IMR-90 (cell line): Measurements from ENCODE around the gene P4HA3. TPM values are rescaled to one million over a fixed set of nuclear protein-coding genes. Genes with fewer than 3 reads are reported as not detected.

Experiments
- ATAC-seq: fragments of 200-7000 bp; cut with Tn5 transposase; 2 replicates; pipeline ENCODE4 v1.9.1; 2020; ENCODE audit warnings: low read depth, mild to moderate bottlenecking, moderate library complexity
- BruUV-seq: library from RNA; stranded (reverse); fragments of 400-500 nt; replicated peaks from 2 replicates; lab custom pipeline; 2021; lab: Mats Ljungman, UMichigan
- CTCF ChIA-PET: fragments of 300-600 bp; formaldehyde crosslinking; extraction: SDS; loops from one replicate; lab custom pipeline; 2021; ENCODE audit warnings: antibody characterized with exemption; lab: Yijun Ruan, JAX
- POLR2A ChIA-PET: fragments of 300-600 bp; sonication (Branson Sonifier 250); formaldehyde crosslinking; loops from one replicate; lab custom pipeline; 2022; ENCODE audit warnings: antibody characterized with exemption; ENCODE audit not compliant: unreplicated experiment; lab: Charles Lee
- DNase-seq: peaks from one replicate; pipeline ENCODE4 v3.0.0; 2013
- H2AFZ ChIP-seq: replicated peaks from 2 replicates; pipeline ENCODE3; 2013; ENCODE audit warnings: low read length, mild to moderate bottlenecking; ENCODE audit not compliant: poor library complexity
- H2AK5ac ChIP-seq: 2 replicates; pipeline ENCODE4 v1.6.1; 2013; ENCODE audit warnings: low read depth, low read length, inconsistent platforms
- H2AK9ac ChIP-seq: replicated peaks from 2 replicates; pipeline ENCODE3; 2013; ENCODE audit warnings: mild to moderate bottlenecking, low read depth, low read length, moderate library complexity; ENCODE audit not compliant: poor library complexity
- H2BK120ac ChIP-seq: 2 replicates; pipeline ENCODE4 v1.6.1; 2013; ENCODE audit warnings: low read depth, low read length, inconsistent platforms
- H2BK15ac ChIP-seq: 3 replicates; pipeline ENCODE4 v1.6.1; 2013; ENCODE audit warnings: low read depth, low read length, inconsistent platforms
- H2BK20ac ChIP-seq: 2 replicates; pipeline ENCODE4 v1.6.1; 2013; ENCODE audit warnings: low read depth, mild to moderate bottlenecking, inconsistent platforms, low read length, moderate library complexity
- H2BK5ac ChIP-seq: 2 replicates; pipeline ENCODE4 v1.6.1; 2013; ENCODE audit warnings: mild to moderate bottlenecking, low read depth, low read length, inconsistent platforms; ENCODE audit not compliant: poor library complexity, severe bottlenecking
- H3K14ac ChIP-seq: replicated peaks from 2 replicates; pipeline ENCODE4 v1.6.1; 2013; ENCODE audit warnings: low read depth, low read length, inconsistent platforms
- H3K18ac ChIP-seq: 2 replicates; pipeline ENCODE4 v1.6.1; 2013; ENCODE audit warnings: low read depth, low read length, control low read depth
- H3K23ac ChIP-seq: 2 replicates; pipeline ENCODE4 v1.6.1; 2013; ENCODE audit warnings: low read depth, low read length, inconsistent platforms
- H3K27ac ChIP-seq: 2 replicates; pipeline ENCODE4 v1.5.1; 2013; ENCODE audit warnings: mild to moderate bottlenecking, control low read depth, low read length; ENCODE audit not compliant: insufficient read depth
- H3K27me3 ChIP-seq: 2 replicates; pipeline ENCODE4 v1.6.1; 2013; ENCODE audit warnings: low read length; ENCODE audit not compliant: control insufficient read depth, insufficient read depth
- H3K36me3 ChIP-seq: 2 replicates; pipeline ENCODE4 v1.6.1; 2013; ENCODE audit warnings: low read length, mixed read lengths; ENCODE audit not compliant: control insufficient read depth, insufficient read depth
- H3K4ac ChIP-seq: 2 replicates; pipeline ENCODE4 v1.6.1; 2013; ENCODE audit warnings: low read depth, low read length, inconsistent platforms
- H3K4me1 ChIP-seq: 2 replicates; pipeline ENCODE4 v1.6.1; 2013; ENCODE audit warnings: low read length, mixed read lengths; ENCODE audit not compliant: control insufficient read depth, insufficient read depth
- H3K4me2 ChIP-seq: 2 replicates; pipeline ENCODE4 v1.6.1; 2013; ENCODE audit warnings: low read depth, mild to moderate bottlenecking, control low read depth, low read length, moderate library complexity
- H3K4me3 ChIP-seq: 2 replicates; pipeline ENCODE4 v1.5.1; 2013; ENCODE audit warnings: low read depth, mild to moderate bottlenecking, control low read depth, low read length, moderate library complexity; ENCODE audit not compliant: insufficient read depth
- H3K56ac ChIP-seq: 2 replicates; pipeline ENCODE4 v1.6.1; 2013; ENCODE audit warnings: low read length, inconsistent platforms; ENCODE audit not compliant: insufficient read depth; ENCODE audit errors: extremely low read depth
- H3K79me1 ChIP-seq, 2 experiments: 2 replicates each; pipeline ENCODE4 v1.6.1; 2013; ENCODE audit warnings: low read length in 2 of 2, inconsistent platforms in 1 of 2, low read depth in 1 of 2
- H3K9ac ChIP-seq: 2 replicates; pipeline ENCODE4 v1.6.1; 2013; ENCODE audit warnings: low read depth, low read length, control low read depth
- H3K9me1 ChIP-seq: 2 replicates; pipeline ENCODE4 v1.6.1; 2013; ENCODE audit warnings: low read length, inconsistent platforms; ENCODE audit not compliant: insufficient read depth
- H3K9me3 ChIP-seq: 2 replicates; pipeline ENCODE4 v1.6.1; 2013; ENCODE audit warnings: low read length; ENCODE audit not compliant: control insufficient read depth, insufficient read depth
- H4K20me1 ChIP-seq: 2 replicates; pipeline ENCODE4 v1.6.1; 2013; ENCODE audit warnings: low read length, inconsistent platforms; ENCODE audit not compliant: insufficient read depth
- H4K5ac ChIP-seq: 2 replicates; pipeline ENCODE4 v1.6.1; 2013; ENCODE audit warnings: mild to moderate bottlenecking, low read depth, low read length, control low read depth
- H4K8ac ChIP-seq, 2 experiments: 2 replicates each; pipeline ENCODE4 v1.6.1; 2013; ENCODE audit warnings: low read depth in 2 of 2, low read length in 2 of 2, control low read depth in 1 of 2, inconsistent platforms in 1 of 2
- H4K91ac ChIP-seq: 2 replicates; pipeline ENCODE4 v1.6.1; 2013; ENCODE audit warnings: low read depth, low read length, inconsistent platforms; ENCODE audit not compliant: insufficient read depth
- FOS ChIP-seq: fragments of 150-350 bp; IDR thresholded peaks from 2 replicates; pipeline ENCODE4 v1.6.1; 2016; ENCODE audit warnings: low read depth, low read length
- MAFK ChIP-seq: IDR thresholded peaks from 2 replicates; pipeline ENCODE4 v1.6.1; 2012; ENCODE audit warnings: low read depth, low read length, improper control_type of control experiment
- RCOR1 ChIP-seq: IDR thresholded peaks from 2 replicates; pipeline ENCODE4 v1.6.1; 2012; ENCODE audit warnings: mild to moderate bottlenecking, low read length, improper control_type of control experiment; ENCODE audit not compliant: insufficient replicate concordance
- dilution Hi-C: fragments of 300-500 bp; cut with HindIII; formaldehyde crosslinking; loops from one replicate; pipeline ENCODE4 v1.14.3; 2018; ENCODE audit warnings: low sequenced_read_pairs; ENCODE audit not compliant: unreplicated experiment
- in situ Hi-C: fragments of 300-500 bp; cut with MboI; formaldehyde crosslinking; loops from 3 replicates; pipeline ENCODE4 v1.14.3; 2019; ENCODE audit warnings: low sequenced_read_pairs, inconsistent platforms, mixed read lengths
- intact Hi-C: fragments of 100-400 bp; cut with micrococcal nuclease; formaldehyde crosslinking; loops from 2 replicates; pipeline ENCODE4 v1.10.0; 2022
- polyA plus RNA-seq, 3 experiments: library from polyadenylated mRNA; depleted of rRNA; stranded (reverse); fragments of >200 nt; gene quantifications; 2 replicates each; pipeline ENCODE4 v1.2.3, GENCODE V29; 2012; ENCODE audit warnings: low replicate concordance in 1 of 3
- total RNA-seq: library from RNA; depleted of rRNA; stranded (reverse); fragments of >200 nt; gene quantifications from 2 replicates; pipeline ENCODE4 v1.2.3, GENCODE V29; 2012

The P4HA3 gene
- total and polyA plus RNA-seq, 2 of the 4 experiments (the other 2 are of a cell fraction): 2.9 to 5.7 TPM

DNA sequence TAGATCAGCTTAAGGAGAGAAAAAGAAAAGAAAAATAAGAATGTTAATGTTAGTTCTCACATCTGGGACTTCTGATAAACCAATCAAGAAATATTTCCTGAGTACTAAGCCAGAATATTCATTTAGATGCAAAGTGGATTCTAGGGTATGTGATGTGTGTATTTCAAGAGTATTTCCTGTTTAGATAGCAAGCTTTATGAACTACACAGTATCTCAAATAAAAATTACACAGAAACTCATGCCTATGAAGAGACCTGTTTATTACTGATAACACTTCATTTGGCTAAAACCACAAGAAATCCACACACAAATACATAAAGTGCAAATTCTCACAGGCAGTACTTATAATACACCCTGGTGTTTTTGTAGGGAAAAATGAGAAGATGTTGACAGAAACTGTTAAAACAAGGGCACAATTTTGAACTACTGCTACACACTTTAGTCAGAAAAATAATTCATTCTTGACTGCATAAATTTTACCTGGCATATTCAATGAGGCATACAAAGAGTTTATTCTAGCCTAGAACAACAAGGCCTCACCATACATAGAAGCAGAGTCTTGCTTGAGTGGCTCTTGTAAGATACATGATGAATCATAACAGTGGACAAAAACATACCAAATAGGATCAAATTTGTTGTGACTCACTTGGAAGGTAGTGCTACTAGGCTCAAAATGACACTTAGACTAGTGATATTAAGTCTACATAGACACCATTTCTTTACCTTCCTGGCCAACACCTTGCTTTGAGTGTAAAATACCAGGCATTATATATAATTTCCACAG is 18.8 kb upstream of the P4HA3 start:
- Histone ChIP-seq H4K91ac (no peak overlapping the region), H3K79me1 (no peaks in the 10 kb centered on the region), H2BK15ac (no peak overlapping the region), H3K9ac (no peak overlapping the region), H3K4ac (no peak overlapping the region), H2AK9ac (no peak overlapping the region), H3K4me3 (no peak overlapping the region), H3K14ac (no peak overlapping the region), H3K9me3 (no peaks in the 10 kb centered on the region), H4K5ac (no peak overlapping the region), H4K8ac (no peak overlapping the region; a peak in 1 of 4 replicates), H3K27ac (no peak overlapping the region), H3K23ac (no peak overlapping the region), H2BK120ac (no peak overlapping the region), H3K36me3 (no peaks in the 10 kb centered on the region), H3K18ac (peak overlapping the region; percentile 4; the same call in 1 of the 2 replicates), H2AFZ (no peak overlapping the region), H3K27me3 (no peaks in the 10 kb centered on the region), H3K9me1 (peaks cover 17% of the 10 kb centered on the region; the same call in 1 of the 2 replicates), H2BK5ac (peak overlapping the region; percentile 83), H3K56ac (no peak overlapping the region), H3K4me2 (peak overlapping the region; percentile 54; the same call in 1 of the 2 replicates), H2AK5ac (no peak overlapping the region), H2BK20ac (no peak overlapping the region), H3K4me1 (peaks cover 20% of the 10 kb centered on the region), H4K20me1 (no peaks in the 10 kb centered on the region)
- intact Hi-C loops (no loop called here), dilution Hi-C loops (no loop called here), in situ Hi-C loops (no loop called here)
- ATAC-seq (peak; percentile 76), DNase-seq (peak; percentile 80)
- ChIA-PET POLR2A (no interaction called here), CTCF (no interaction called here)
- no TSS peak for BruUV-seq
- TF ChIP-seq FOS (peak; percentile 68), RCOR1 (no peak), MAFK (0 out of 2 replicates have a peak, but pooled peaks have one; percentile 1)
